HG03520 (cell line): ENCODE measurements around the gene NEB.
A peak's percentile ranks its signal among the peaks of the same experiment; 100 is the strongest.
"Not testable (repeated sequence)": the region's sequence is repeated elsewhere in the genome, so short reads cannot be mapped to it uniquely, and the experiment has no call there.

Experiments
- ATAC-seq: cut with Tn5 transposase; IDR thresholded peaks from one replicate; pipeline ENCODE4 v1.9.1; 2021; ENCODE audit warnings: mild to moderate bottlenecking, moderate library complexity; ENCODE audit not compliant: unreplicated experiment

NEB gene

DNA sequence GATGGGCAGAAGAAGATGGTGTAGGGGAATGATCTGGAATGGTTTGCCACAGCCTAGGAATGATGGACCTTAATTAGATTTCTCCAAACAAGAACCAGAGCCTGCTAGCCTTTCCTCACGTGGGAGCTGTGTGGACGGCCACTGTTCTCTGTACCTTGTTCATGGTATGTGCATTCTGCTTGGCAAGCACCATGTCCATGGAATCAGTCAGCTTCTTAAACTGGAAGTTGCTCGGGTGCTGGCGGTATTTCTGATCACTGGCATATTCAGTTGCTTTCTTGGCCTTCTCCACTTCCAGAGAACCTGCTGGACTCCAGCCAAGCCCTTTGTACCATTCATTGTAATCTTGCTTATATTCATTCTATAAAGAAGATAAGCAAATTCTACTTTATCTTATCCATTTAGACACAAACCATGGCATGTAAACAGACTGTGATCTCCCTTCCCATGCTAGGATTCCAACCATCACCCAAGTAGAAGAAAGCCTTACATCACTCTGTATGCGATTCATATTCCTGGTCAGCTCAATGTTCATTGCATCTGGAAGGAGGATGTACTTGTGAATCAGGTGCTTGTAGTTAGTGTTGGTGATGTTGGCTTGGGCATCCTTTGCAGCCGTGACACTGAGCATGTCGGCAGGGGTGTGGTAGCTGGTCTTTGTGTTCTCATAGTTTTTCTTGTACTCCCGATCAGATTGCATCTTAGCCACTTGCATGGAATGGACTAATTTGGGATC is 78.4 kb downstream of the NEB start:
- no peak for ATAC-seq

DNA sequence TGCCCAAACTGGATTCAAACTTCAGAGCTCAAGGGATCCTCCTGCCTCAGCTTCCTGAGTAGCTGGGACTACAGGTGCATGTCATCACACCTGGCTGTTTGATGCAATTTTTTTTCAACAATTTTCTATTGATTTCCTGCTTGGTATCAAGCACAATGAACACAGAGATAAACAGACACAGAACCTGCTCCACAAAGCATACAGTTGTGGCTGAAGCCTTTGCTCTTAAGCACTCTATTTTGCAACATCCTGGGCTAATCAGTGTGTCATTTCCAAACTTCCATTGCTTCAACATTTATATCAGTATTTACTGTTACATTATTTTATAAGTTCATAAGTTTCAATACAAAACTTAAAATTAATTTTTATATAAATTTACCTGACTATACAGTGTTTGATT is 79.4 kb downstream of the NEB start:
- ATAC-seq = no peak

DNA sequence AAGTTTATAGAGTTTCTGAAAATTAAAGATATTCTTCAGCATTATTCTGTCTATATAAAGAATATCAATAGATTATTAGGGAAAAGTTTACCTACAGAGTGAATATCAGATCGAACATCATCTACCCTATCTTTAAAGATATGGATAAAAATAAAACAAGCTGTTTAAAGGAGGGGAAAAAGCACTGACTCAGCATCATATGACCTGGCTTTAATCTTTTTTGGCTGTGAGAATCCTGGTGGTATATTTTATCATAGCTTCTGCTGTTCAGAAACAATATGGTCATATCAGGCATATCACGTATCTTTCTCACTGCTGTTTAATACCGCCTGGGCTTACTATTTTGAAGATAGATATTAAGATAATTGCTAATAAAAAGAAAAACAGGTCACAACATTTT is 80.2 kb downstream of the NEB start:
- ATAC-seq = no peak

DNA sequence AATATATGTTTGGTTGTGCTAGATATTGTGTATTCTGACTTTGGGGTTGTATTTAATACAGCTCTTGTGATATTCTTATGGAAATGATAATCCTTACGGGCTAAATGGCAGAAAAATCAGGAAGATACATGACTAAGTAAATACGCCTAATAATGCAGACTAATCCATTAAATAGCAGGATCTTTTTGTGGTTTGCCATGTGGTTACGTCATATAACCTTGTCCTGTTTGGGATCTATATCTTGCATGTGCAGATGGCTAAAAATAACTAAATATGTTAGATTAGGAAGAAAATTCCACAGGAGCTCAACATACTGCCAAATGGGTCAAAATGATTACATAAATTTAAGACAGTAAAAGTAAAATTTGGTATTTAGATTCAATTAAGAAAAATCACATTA is 83.0 kb downstream of the NEB start:
- ATAC-seq = no peak

DNA sequence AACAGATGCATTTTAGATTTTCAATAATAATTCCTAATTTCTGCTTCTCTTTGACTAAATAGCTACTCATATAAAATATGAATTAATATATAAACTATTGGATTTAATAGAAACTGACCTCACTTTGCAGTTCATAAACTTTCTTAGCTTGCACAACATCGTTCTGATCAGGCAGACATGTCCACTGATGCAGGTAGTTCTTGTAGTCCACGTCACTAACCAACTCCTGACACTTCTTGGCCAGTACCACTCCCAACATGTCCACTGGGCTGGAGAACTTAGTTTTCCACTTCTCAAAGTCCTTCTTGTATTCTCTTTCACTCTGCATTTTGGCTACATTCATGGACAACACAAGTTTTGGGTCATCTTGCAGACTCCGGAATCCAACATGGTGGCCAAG is 83.8 kb downstream of the NEB start:
- no peak for ATAC-seq

DNA sequence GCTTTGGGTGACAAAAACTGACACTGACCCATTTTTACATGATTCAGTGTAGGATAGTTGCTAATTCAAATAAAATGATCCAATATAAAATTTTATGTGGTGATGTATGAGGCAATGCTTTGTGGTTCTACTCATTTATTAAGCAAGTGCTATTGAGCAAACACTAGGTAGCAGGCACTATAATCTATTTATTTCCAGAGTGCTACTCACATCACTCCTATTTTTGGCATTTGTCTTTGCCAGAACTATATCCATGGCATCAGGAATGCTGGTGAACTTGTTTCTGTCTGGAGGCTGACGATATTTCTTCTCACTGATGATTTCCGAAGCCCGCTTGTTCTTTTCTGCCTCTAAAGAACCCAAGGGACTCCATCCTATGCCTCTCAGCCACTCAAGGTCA is 84.3 kb downstream of the NEB start:
- ATAC-seq = no peak

DNA sequence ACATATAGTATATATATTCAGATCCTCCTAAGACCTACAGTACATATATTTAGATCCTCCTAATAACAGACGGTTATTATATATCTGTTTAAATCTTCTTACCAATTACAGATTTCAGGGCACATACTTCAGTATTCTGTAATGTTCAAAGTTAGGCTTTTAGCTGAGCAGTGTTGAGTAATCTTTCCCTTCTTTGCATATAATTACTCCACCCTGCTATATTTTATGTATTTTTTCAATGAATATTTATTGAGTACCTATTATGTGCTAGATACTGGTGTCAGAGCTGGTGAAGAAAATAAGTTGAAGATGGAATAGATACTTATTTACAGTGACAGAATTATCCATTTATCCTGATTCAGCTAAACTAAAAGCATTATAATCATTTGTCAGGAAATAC is 84.9 kb downstream of the NEB start:
- no peak for ATAC-seq

DNA sequence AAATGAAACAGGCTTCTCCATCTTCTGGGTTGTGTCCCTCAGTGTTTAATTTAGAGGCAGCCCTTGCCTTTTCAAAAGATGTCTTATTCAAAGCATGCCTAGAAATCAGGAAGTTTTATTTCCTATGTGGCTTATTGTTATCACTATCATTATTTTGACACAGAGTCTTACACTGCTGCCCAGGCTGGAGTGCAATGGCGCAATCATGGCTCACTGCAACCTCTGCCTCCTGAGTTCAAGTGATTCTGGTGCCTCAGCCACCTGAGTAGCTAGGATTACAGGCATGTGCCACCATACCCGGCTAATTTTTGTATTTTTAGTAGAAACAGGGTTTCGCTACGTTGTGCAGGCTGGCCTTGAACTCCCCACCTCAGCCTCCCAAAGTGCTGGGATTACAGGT is 87.8 kb downstream of the NEB start:
- not testable (repeated sequence) for ATAC-seq

DNA sequence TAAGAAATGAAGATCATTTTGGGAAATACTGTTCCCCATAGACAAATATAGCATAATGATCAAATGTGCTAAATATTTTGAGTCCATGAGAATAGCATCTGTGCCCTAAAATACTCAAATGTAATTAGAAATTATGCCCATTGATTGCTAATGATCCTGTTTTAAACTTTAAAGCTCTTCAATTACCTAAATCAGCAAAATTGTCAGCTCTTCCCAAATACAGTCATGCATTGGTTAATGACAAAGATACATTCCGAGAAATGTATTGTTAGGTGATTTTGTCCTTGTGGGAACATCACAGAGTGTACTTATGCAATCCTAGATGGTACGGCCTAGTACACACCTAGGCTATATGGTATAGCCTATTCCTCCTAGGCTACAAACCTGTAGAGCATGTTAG is 89.7 kb downstream of the NEB start:
- ATAC-seq = no peak

DNA sequence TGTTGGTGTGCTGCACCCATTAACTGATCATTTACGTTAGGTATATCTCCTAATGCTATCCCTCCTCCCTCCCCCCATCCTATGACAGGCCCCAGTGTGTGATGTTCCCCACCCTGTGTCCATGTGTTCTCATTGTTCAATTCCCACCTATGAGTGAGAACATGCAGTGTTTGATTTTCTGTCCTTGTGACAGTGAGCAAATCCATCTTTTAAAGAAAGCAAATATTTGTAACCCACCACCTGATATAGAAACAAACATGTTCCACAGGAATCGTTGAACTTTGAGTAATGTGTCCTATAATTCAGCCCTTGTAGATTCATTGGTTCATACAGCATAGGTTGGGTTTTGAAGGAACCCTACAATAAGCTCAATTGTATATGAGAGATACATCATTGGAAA is 92.4 kb downstream of the NEB start:
- ATAC-seq = not testable (repeated sequence)

DNA sequence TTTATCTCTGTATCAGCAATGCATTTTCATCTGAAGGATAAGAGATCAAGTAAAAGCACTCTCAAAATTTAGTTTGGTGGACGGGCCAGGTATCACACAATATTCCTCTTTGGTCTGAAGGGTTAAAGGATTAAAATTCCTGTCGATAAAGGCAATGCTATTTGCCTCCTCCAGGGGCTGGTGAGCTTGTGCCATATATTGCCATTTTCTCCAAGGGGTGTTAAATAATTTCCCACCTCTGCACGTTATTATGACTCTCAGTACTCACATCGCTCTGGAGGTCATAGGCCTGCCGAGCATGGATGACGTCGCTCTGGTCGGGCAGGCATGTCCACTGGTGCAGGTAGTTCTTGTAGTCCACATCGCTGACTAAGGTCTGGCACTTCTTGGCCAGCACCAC is 94.2 kb downstream of the NEB start:
- no peak for ATAC-seq

DNA sequence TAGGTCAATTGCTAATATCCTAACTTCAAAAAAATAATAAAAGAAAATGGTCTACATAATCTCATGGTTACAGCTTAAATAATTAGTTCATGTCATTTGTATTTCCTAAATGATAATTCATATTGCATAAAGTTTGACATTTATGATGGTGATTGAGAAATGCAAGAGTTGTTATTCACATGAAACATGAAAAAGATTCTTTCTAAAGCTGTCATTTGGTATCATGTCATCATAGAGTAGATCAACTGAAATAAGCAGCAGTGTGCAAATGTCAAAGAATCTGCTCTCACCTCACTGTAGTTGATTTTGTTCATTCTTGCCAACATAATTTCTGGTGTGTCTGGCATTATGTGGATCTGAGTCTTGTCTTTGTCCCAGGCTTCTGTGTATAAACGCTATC is 95.3 kb downstream of the NEB start:
- no peak for ATAC-seq

DNA sequence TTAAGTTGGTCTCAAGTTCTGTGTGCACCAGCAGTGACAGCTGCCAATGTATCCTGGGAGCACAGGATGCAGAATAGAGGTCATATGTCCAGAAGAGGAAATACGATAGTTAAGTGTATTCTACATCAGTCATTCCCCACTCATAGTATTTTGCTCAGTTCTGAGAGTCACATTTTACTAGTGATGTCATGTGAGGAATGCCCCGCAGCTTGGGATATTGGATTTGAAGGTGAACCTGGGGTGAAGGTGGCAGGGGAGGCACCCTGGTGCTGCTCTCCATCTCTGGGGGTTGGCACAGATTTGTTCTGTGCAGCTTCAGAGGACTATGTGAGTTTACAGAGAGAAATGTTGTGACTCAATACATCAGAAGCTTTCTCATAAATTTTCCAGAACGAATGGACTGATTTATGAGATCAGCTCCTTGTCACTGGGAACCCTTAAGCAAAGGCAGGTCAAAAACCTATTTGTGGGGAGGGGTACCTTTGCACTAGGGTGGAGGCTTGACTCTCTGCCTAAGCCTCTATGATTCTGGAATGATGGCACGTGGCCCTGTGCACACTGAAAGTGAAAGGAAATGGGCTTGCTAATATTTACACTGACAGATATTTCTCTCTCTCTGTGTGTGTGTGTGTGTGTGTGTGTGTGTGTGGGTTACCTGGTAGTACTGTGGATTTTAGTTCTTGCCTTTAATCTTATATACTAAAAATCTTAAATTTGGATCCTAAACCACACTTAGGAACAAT is 95.9 kb downstream of the NEB start:
- ATAC-seq = peak; percentile 49

DNA sequence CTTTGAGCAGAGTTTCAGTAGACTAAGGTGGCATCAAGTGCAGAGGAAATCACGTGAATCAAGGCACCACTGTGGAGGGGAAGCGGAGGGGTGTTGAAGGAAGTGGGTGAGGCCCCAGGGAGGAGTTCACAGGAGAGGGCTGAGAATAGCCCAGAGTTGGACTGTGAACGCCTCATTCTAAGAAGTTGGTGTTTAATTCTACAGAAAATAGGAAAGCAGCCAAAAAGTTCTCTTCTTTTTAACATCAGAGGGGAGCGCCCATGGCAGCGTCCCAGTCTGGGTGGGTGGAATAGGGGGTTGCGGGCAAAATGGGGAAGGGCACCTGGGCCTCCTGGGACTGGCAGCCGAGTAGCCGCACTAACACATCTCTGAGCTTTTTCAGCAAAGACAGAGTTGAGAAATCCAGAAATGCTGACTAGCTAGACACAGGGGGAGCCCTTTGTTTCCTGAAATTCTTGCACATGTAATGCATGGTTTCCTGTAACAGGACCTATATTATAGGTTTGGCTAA is 97.0 kb downstream of the NEB start:
- ATAC-seq = no peak

DNA sequence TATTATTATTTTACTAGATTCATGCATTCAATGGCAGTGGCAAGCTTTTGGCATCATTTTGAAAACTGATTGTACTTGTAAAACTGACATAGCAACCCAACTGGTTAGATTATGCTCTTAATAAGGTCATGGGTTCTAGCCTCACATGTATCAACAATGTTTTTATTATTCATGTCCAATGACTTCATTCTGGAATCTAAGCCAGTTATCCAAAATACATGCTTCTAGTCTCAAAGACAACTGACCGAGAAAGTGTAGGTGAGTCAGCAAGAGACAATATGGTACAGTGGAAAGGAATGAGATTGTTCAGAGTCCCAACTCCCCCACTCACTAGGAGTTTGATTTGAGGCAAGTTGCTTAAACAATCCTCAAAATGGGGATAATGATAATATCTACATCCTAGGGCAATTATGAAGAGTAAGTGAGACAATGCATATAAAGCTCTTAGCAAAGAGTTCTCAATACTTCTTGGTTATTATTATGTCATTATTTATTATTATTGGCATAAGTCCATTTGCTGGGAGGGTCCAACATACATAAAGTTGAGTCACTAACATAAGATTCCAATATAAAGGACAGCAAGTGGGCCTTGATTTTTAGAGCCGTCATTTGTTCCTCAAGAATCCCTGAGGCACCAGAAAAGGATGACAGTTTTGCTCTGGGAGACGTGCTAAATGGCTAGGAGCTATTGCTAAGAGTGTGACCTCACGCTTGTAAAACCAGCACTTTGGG is 99.4 kb downstream of the NEB start:
- no peak for ATAC-seq

DNA sequence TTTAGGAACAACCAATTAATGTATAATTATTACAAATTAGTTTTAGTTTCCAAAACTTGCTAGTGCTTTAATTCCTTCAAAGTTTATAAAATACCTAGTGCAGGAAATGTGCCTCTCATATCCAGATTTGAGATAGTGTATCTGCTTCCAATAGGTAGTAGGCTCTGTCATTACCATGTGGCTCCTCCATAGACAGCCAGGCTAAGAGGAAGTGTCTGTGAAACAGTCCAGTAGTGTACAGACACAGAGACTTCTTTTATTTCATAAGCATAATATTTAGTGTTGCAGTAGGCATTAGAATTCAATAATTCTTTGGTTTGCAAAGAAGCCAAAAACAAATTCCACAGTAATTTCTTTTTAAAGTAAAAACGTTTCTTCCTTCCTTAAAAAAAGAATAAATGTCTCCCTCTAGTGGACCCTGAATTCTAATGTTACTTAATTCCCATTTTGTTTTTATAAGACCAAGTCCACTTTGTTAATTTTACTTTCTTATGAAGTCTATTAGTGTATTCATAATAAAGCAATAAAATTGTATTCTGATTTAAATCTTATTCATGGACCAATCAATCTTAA is 101.2 kb downstream of the NEB start:
- ATAC-seq = no peak

DNA sequence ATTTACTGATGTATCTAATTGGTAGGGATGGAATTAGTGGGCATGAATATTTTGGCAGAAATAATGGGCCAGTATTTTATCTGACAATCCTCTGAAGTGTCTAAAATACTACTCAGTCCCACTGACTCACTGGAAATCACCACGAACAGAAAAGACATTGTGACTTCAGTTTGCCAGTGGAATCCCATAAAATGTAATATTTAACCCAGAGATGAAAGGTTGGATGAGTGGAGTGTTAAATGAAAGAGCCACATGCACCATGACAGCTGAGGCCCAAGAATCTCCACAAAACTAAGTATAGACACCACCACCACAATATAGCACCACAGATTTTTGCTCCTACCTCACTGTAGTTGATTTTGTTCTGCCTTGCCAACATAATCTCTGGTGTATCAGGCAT is 103.9 kb downstream of the NEB start:
- ATAC-seq = no peak

DNA sequence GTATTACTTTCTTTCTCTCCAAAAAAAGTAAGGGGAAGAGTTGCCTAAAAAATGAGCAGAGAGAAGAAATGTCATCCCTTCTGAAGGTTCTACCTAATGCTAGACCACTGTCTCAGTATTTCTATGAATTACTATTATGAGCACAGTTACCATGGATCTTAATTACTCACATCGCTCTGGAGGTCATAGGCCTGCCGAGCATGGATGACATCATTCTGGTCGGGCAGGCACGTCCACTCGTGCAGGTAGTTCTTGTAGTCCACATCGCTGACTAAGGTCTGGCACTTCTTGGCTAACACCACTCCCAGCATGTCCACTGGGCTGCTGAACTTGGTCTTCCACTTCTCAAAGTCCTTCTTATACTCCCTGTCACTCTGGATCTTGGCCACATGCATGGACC is 106.9 kb downstream of the NEB start:
- ATAC-seq = no peak

DNA sequence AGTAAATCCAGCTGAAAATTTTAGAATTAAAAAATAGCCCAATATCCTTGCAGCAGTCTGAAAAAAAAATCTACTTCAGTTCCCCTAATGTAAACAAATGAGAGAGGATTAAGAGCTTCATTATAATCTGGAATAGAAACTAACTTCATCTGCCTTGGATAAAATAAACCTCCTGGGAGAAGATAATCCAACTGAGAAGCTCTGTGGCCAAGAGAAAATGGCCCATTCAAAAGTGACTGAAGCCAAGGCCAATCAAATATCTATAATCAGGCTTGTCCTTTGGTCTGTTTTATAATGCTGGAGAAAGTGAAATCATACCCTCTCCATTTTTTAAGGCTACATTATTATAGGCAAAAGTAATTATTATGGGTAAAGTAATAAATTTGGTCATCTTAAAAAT is 110.0 kb downstream of the NEB start:
- ATAC-seq = no peak

DNA sequence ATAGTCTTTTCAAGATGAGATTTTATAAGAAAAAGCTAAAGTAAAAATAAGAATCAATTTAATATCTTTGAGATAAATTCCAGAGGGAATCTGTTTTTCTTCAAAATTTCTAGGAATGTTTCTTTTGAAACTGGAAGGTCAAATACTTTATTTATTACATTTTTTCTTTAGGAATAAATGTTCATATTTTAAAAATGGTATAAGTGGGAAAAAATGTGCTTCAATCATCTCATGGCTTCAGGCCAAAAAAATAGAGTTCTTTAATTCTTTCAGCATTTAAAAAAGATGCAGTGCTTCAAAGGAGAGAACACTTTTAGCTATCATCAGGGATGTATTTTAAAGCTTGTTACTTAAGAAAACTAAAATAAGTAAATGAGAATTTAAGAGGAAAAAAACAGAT is 110.6 kb downstream of the NEB start:
- ATAC-seq = no peak

DNA sequence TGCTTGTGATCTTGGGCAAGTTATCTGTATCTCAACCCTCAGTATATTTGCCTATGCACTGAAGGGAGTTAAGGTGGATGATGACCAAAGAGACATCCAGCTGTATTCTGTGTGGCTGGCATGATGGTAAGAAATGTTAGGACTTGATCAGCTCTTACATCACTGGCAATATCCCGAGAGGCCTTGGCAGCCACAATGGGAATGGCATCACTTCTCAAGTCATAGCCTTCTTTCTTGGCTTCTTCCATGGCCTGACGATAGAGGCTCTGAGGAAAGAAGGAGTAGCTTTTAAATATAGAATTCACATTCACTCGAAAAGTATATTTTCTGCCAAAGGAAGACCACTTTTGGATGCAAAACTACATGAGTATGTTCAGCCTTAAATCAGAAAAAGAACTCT is 113.5 kb downstream of the NEB start:
- no peak for ATAC-seq
